ENCODE measurements around the gene TEKT5.

- no peak for TF ChIP-seq GATA2 (IDR thresholded peaks at IDR 0.05; ENCODE audit: low read depth, low read length)
- TF ChIP-seq GATA3 (IDR thresholded peaks at IDR 0.05; ENCODE audit: low read depth, low read length) = no peak
Observed at GRCh38 chr16:10728003-10728887, 33.5 kb upstream of the TEKT5 start.

Measured in SH-SY5Y (cell line).